Astrocyte of the spinal cord (primary cell): Measurements from ENCODE around the gene PFN4.

Experiments
- DNase-seq: peaks from one replicate; pipeline ENCODE4 v3.0.0; 2011; ENCODE audit warnings: low read depth, low spot score
- H3K4me3 ChIP-seq: 2 replicates; pipeline ENCODE4 v1.5.1; 2011; ENCODE audit warnings: low read depth, mild to moderate bottlenecking, low read length, moderate library complexity
- in situ Hi-C: cut with HindIII; loops from 2 replicates; pipeline ENCODE4 v1.10.0; 2017; ENCODE audit warnings: low sequenced_read_pairs
- TF ChIP-seq, protein P1 (sequence below): IDR thresholded peaks from 2 replicates; pipeline ENCODE4 v1.5.1; 2012; ENCODE audit warnings: low read depth, mild to moderate bottlenecking, low read length, inconsistent platforms

The PFN4 gene

DNA sequence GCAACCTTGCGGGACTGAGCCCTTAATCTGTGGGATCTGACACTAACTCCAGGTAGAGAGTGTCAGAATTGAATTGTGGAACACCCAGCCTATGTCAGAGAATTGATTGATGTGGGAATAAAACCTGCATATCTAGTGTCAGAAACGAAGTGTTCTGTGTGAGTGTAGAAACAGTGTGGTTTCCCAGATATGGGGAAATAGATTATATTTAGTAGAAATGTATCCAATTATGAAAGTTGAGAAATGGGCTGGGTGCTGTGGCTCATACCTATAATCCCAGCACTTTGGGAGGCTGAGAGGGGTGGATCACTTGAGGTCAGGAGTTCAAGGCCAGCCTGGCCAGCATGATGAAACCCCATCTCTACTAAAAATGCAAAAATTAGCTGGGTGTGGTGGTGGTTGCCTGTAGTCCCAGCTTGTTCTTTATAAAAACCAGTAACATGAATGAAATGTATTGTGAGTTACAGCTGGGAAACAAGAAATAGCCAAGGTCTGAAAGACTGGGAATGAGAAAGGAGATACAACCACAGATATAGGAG lies 34.2 kb downstream of the PFN4 start:
- no peak for DNase-seq
- H3K4me3 ChIP-seq, result no peak overlapping the region
- in situ Hi-C loops, result no loop called here
- TF ChIP-seq, protein P1, sequence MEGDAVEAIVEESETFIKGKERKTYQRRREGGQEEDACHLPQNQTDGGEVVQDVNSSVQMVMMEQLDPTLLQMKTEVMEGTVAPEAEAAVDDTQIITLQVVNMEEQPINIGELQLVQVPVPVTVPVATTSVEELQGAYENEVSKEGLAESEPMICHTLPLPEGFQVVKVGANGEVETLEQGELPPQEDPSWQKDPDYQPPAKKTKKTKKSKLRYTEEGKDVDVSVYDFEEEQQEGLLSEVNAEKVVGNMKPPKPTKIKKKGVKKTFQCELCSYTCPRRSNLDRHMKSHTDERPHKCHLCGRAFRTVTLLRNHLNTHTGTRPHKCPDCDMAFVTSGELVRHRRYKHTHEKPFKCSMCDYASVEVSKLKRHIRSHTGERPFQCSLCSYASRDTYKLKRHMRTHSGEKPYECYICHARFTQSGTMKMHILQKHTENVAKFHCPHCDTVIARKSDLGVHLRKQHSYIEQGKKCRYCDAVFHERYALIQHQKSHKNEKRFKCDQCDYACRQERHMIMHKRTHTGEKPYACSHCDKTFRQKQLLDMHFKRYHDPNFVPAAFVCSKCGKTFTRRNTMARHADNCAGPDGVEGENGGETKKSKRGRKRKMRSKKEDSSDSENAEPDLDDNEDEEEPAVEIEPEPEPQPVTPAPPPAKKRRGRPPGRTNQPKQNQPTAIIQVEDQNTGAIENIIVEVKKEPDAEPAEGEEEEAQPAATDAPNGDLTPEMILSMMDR, result no peak

- no peak overlapping the region for H3K4me3 ChIP-seq
- TF ChIP-seq, protein P1, result no peak
- no peak for DNase-seq
- in situ Hi-C loops, result no loop called here
Observed at GRCh38 chr2:24087032-24087431, 36.1 kb downstream of the PFN4 start.

DNA sequence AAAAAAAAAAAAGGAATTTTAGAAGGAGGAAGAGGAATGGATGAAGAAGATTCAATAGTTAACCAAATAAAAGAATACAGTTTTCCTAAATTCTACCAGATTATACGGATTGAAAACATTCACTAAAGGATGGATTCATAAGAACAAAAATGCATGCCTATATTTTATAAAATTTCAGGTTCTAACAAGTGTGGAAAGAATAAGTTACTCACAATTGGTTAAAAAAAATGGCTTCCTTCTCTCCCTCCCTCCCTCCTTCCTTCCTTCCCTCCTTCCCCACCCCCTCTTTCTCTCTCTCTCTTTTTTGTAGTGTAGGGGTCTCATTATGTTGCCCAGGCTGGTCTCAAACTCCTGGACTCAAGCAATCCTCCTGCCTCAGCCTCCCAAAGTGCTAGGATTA lies 36.9 kb downstream of the PFN4 start:
- TF ChIP-seq, protein P1, result no peak
- in situ Hi-C loops, result no loop called here
- no peak for DNase-seq

DNA sequence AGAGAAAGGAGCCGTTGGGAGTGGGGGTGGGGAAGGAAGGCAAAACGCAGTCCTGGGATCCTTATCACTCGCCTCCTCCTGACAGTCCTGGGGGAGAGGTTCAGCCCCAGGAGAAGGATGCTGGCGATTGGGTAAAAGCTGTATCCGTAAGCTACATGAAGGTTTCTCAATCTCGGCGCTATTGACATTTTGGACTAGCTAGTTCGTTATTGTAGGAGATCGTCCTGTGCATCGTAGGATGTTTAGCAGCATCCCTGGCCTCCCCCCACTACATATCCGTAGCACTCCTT lies 38.0 kb downstream of the PFN4 start:
- in situ Hi-C loops, result no loop called here
- H3K4me3 ChIP-seq, result peak overlapping the region; percentile 76
- TF ChIP-seq, protein P1, result no peak
- no peak for DNase-seq

More for the DNA sequence above, 36.9 kb downstream of the PFN4 start:
- no peak overlapping the region for H3K4me3 ChIP-seq

DNA sequence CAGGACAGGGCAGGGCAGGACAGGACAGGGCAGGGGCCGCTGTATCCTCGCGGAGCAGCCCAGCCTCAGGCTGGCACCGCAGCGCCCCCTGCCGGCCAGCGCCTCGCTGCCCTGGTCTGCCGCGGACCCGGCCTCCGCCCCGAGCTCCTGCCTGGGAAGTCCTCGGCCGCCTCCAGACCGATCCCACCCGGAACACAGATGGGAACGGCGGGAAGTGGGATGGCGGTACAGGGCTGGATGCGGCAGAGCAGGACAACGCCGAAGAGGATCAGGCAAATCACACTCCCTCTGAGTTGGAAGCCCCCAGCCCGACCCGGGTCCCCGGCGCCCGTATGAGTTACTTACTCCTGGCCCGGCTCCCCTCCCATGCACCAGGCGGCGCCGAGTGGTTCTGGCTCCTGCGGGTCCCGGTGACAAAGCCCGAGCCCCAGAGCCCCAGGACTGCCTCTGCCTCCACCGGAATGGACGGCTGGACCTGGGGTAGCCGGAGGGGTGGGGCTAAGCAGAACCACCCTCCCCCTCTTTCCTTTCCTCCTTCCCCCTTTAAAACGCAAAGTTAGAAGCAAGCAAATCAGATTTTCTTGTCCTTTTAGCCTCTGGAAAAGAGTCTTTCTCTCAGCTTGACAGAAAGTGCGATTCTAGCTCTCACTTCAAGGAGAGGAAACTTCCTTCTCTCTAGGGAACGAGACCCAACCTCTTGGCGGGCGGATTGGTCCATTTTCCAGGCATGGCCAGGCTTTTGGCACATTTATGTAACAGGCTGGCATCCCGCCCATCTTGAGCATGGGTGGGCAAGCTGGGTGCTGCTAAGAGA lies 38.5 kb downstream of the PFN4 start, which contains the start of gene TP53I3:
Gene TP53I3 (minus strand): TSS at position 449 of the 814 bp plus-strand sequence. CDS start 508 bp downstream, outside the sequence.
- peak within 1 kb of the TSS; percentile 76 for H3K4me3 ChIP-seq
- peak; percentile 94 for DNase-seq
- TF ChIP-seq, protein P1, result peak; percentile 77
- in situ Hi-C loops, result no loop called here

GRCh38 chr2:24083567-24084385 lies 39.4 kb downstream of the PFN4 start:
- TF ChIP-seq, protein P1, result no peak
- peak; percentile 87 for DNase-seq
- in situ Hi-C loops, result no loop called here
- peak overlapping the region; percentile 76 for H3K4me3 ChIP-seq
